Activated naive CD4-positive, alpha-beta T cell treated with anti-CD3 and anti-CD28 coated beads, Interleukin-2, amount 50 U/mL, for 24 hours (primary cell): ENCODE data around the gene PACS1.
"Not testable (repeated sequence)": the region's sequence is repeated elsewhere in the genome, so short reads cannot be mapped to it uniquely, and the experiment has no call there.

Source experiments
- H3K27ac Mint-ChIP-seq: one replicate; pipeline ENCODE4 v1.8.0; 2021; ENCODE audit warnings: mild to moderate bottlenecking, mixed read lengths
- H3K27me3 Mint-ChIP-seq: one replicate; pipeline ENCODE4 v1.8.0; 2021; ENCODE audit warnings: mixed read lengths
- H3K36me3 Mint-ChIP-seq: one replicate; pipeline ENCODE4 v1.8.0; 2021; ENCODE audit warnings: mixed read lengths
- H3K4me1 Mint-ChIP-seq: one replicate; pipeline ENCODE4 v1.8.0; 2021; ENCODE audit warnings: mixed read lengths
- H3K4me3 Mint-ChIP-seq: one replicate; pipeline ENCODE4 v1.8.0; 2021; ENCODE audit warnings: mild to moderate bottlenecking, mixed read lengths
- H3K9me3 Mint-ChIP-seq: one replicate; pipeline ENCODE4 v1.8.0; 2021; ENCODE audit warnings: mixed read lengths

Gene PACS1

DNA sequence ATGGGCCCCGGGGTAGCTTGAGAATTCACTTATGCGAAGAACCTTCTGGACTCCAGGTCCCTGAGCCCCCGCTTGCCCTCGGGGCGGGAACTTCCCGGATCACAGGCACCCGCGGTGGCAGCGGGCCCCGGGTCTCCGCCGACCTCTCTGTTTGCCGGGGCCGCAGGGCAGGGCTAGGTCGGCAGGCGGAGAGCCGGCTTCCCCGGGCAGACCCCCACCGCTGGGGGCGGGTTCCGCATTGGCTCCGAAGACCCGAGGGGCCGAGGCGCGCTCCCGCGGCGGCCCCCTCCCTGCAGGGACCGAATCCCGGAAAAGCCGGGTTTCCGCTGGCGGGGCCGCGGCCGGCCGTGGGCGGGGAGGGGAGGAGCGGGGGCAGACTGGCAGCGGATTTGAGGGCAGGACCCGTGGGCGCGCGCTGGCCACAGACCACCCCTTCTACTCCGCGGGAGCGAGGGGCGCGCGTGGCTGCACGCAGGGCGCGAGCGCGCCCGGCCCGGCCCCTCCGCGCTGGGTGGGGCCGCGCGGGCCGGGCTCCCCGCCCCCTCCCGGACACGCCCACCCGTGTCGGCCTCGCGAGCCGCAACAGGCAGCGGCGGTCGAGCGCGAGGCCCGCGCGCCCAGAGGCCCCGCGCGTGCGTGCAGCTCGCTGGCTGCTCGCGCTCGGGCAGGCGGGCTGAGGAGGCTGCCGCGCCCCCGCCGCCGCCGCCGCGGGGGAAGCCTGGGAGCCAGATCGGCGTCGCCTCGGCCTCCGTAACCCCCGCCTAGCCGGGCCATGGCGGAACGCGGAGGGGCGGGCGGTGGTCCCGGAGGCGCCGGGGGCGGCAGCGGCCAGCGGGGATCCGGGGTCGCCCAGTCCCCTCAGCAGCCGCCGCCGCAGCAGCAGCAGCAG is at the start of gene PACS1:
PACS1 (plus strand) TSS at position 558 of the 889 bp plus-strand sequence; CDS start at position 773, 215 bp downstream.
- Mint-ChIP-seq H3K4me3 (peak within 1 kb of the TSS; percentile 94), H3K9me3 (no peaks in the 10 kb centered on the region), H3K4me1 (peaks cover 74% of the 10 kb centered on the region), H3K27me3 (no peaks in the 10 kb centered on the region), H3K36me3 (peaks cover 21% of the 10 kb centered on the region), H3K27ac (peak within 1 kb of the TSS; percentile 94)

DNA sequence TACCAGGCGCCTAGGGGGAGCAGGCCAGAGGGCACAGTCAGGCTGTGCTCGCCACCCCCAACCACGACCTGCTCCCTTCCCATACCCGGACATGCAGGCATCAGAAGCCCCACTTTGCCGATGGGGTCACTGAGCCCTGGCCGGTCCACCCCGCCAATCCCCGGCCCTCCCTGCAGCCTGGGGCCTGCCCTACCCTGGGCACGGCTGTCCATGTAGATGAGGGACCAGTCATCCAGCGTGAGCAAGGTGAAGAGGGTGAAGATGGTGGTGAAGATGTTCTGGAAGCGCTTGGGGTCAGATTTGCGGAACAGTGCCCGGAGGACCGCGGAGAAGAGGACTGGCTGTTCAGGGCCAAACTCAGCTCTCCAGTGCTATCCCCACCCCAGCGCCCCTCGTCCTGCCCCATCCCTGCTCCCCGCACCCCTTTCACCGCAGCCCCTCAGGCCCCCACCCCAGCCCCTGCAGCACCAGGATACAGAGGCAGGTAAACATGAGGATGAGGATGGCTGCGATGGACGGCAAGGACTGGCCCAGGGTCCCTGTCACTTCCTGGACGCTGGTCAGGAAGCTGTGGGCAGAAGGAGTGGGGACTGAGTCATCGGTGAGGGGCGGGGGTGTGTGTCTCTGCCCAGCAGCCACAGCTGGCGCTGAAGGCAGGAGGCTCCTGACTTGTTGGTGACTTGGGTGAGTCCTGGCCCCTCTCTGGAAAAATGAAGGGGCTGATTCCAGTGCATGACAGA is 49.3 kb upstream of the PACS1 start:
- Mint-ChIP-seq H3K27ac (no peak overlapping the region), H3K4me1 (peaks cover 13% of the 10 kb centered on the region)

DNA sequence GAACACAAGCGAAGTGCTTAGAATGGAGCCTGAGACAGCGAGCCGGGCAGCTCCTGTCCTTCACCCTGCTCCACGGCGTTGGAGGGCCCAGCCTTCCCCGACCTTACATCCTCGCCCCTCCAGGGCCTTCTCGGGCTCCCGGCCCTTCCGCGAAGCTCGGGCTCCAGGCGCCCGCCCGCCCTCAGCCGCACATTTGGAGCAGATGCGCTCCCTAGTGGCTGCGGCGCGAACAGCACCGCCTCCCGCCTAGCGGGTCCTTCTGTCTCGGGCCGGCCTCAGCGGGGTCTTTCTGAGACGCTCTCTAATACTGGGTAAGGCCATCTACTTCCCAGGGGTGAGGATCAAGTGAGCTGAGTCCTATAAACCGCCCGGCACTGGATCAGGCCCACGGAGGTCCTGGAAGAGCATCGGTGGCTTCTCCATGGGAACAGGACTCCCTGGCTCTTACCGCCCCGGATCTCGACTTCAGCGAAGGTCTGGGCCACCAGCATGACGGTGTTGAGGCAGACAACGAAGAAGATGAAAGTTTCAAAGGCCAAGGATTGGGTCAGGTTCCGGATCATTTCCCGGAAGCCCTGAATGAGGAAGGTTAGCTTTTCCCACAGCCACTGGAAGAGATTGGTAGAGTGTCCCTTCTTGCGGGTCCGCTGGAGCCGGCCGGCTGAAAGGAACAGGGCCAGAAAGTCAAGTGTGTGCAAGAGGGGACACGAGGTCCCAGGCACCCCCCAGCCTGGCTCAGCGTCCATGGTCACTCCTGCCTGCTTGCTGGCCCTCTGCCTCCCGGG is 47.5 kb upstream of the PACS1 start:
- H3K9me3 Mint-ChIP-seq: no peaks in the 10 kb centered on the region
- peaks cover 7% of the 10 kb centered on the region for H3K4me1 Mint-ChIP-seq
- H3K27me3 Mint-ChIP-seq: peaks cover 3% of the 10 kb centered on the region
- H3K36me3 Mint-ChIP-seq: no peaks in the 10 kb centered on the region
- peak overlapping the region; percentile 51 for H3K4me3 Mint-ChIP-seq
- H3K27ac Mint-ChIP-seq: peak overlapping the region; percentile 82

More for the DNA sequence above, 49.3 kb upstream of the PACS1 start:
- H3K9me3 Mint-ChIP-seq: no peaks in the 10 kb centered on the region
- no peak overlapping the region for H3K4me3 Mint-ChIP-seq
- no peaks in the 10 kb centered on the region for H3K36me3 Mint-ChIP-seq
- peaks cover 3% of the 10 kb centered on the region for H3K27me3 Mint-ChIP-seq

DNA sequence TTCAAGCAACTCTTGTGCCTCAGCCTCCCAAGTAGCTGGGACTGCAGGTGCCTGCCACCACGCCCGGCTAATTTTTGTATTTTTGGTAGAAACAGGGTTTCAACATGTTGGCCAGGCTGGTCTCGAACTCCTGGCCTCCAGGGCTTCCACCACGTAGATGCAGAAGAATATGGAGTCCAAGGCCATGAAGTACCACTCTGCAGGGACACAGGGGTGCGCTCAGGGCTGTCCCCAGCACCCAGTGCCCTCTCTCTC is 47.0 kb upstream of the PACS1 start:
- H3K36me3 Mint-ChIP-seq, H3K4me3 Mint-ChIP-seq, H3K4me1 Mint-ChIP-seq, H3K27ac Mint-ChIP-seq, H3K27me3 Mint-ChIP-seq, H3K9me3 Mint-ChIP-seq: not testable (repeated sequence)

DNA sequence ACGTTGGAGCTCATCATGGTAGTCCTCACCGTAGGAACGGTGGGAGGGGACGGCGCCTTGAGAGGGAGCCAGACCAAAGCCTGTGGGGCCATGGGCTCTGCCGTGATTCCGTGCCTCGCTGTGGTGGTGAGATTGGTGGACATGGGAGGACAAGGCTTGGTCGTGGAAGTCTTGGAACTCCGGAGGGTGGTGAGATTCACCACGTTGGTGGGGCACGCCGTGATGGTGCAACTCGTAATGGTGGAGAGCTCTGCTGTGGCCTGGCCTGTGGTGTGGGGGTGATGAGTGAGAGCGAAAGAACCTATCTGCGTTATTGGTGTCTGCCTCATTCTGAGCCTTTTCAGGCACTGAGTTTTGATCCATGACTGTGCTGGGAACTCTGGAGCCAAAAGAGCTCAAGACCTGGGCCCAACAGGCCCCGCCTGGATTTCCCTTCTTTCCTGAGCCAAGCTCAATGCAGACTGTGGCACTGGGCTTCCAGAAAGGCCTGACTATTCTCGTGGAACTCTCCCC is 44.0 kb upstream of the PACS1 start, which contains the start of gene CATSPER1:
CATSPER1 (minus strand) TSS at position 463 of the 513 bp plus-strand sequence; CDS start at position 363, 100 bp downstream.
- Mint-ChIP-seq H3K27ac (peak within 1 kb of the TSS; percentile 60), H3K36me3 (no peaks in the 10 kb centered on the region), H3K4me1 (peaks cover 5% of the 10 kb centered on the region), H3K4me3 (no peak within 1 kb of the TSS), H3K9me3 (no peaks in the 10 kb centered on the region), H3K27me3 (peaks cover 3% of the 10 kb centered on the region)

DNA sequence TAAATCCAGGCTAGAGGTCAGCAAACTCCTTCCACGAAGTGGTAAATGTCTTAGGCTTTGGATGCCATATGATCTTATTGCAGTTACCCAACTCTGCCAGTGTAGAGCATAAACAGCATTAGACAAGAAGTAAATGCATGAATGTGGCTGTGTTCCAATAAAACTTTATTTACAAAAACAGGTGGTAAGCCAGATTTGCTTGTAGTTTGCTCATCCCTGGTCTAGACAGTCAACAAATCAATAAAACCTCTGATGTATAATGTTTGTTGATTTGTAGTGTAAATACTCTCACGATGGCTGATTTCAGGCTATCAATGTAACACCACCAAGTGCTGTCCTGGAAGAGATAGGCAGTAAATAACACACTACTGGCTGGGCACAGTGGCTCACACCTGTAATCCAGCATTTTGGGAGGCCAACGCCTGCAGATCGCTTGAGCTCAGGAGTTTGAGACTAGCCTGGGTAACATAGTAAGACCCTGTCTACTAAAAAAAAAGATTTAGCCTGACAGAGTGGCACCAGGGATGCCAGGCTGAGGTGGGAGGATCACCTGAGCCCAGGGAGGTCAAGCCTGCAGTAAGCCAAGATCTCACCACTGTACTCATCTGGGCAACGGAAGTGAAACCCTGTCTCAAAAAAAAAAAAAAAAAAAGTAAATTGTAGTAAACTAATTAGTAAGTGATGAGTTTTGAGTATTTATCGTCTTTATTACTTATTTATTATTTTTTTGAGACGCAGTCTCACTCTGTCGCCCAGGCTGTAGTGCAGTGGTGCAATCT is 36.9 kb upstream of the PACS1 start:
- H3K9me3 Mint-ChIP-seq: no peaks in the 10 kb centered on the region
- H3K36me3 Mint-ChIP-seq: no peaks in the 10 kb centered on the region
- H3K27ac Mint-ChIP-seq: no peak overlapping the region
- no peaks in the 10 kb centered on the region for H3K4me1 Mint-ChIP-seq
- no peaks in the 10 kb centered on the region for H3K27me3 Mint-ChIP-seq
- no peak overlapping the region for H3K4me3 Mint-ChIP-seq

DNA sequence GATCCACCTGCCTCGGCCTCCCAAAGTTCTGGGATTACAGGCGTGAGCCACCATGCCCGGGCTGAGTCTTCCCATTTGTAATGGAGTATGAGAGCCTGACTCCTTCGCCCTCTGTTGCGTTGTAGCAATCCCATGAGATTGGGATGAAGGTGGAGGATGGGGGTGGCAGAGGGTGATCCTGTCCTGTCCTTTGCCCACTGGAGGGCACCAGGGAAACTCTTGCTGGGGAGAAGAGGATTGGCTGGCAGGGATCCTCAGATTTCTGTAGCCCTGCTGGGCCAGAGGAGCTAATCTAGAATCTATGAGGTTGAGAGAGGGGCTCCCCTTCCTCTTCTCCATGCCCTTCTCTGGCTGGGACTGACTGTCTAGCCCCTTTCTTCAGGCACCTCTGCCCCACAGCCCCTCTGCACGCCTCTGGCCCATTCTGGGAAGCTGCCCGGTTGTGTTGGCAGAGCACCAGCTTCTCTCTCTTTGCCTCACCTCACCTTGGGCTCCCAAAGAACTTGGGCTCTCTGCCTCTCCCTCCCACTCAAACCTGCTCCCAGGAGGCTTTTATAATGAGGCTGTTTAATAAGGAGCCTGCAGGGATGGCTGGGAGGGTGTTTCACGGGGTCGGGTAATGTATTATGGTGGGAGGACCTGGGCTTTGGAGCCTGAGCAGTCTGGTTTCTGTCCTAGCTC is 34.3 kb upstream of the PACS1 start:
- Mint-ChIP-seq H3K27ac (no peak overlapping the region), H3K36me3 (no peaks in the 10 kb centered on the region), H3K9me3 (no peaks in the 10 kb centered on the region), H3K4me1 (no peaks in the 10 kb centered on the region), H3K4me3 (no peak overlapping the region), H3K27me3 (no peaks in the 10 kb centered on the region)

DNA sequence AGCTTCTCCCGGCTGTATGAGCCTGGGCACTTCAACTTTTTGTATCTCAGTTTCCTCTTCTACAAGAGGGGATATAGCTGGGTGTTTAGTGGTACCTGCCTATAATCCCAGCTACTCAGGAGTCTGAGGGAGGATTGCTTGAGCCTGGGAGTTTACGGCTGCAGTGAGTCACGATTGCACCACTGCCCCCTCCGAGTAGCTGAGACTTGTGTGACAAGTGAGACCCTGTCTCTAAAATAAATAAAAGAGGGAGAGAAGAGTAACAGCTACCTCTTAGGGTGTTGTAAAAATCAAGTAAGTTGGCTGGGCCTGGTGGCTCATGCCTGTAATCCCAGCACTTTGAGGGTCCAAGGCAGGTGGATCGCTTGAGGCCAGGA is 33.8 kb upstream of the PACS1 start:
- Mint-ChIP-seq H3K27me3 (no peaks in the 10 kb centered on the region), H3K4me1 (no peaks in the 10 kb centered on the region), H3K4me3 (no peak overlapping the region), H3K36me3 (no peaks in the 10 kb centered on the region), H3K9me3 (no peaks in the 10 kb centered on the region), H3K27ac (no peak overlapping the region)

DNA sequence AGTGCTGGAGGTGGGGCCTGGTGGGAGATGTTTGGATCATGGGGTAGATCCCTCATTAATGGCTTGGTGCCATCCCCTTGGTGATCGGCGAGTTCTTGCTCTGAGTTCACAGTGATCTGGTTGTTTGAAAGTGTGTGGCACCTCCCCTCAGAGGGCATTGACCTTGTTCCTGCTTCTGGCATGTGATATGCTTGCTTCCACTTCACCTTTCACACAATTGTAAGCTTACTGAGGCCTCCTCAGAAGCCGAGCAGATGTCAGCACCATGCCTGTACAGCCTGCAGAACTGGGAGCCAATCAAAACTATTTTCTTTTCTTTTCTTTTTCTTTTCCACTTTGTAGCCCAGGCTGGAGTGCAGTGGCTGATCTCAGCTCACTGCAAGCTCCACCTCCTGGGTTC is 32.7 kb upstream of the PACS1 start:
- Mint-ChIP-seq H3K36me3 (no peaks in the 10 kb centered on the region), H3K27me3 (no peaks in the 10 kb centered on the region), H3K9me3 (no peaks in the 10 kb centered on the region), H3K27ac (no peak overlapping the region), H3K4me3 (no peak overlapping the region), H3K4me1 (no peaks in the 10 kb centered on the region)

DNA sequence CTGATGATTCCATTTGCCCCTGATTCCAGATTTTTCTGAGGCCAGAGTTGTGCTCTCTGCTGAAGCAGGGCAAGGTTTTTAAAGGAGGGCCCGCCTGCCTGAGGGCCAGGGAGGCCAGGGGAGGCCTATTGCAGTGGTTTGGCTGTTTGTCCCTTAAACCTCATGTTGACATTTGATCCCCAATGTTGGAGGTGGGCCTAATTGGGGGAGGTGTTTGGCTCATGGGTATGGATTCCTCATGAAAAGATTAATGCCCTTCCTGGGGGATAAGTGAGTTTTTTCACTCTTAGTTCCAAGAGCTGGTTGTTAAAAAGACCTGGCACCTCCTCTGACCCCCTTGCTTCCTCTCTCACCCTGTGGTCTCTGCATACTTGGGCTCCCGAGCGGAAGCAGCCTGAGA is 30.3 kb upstream of the PACS1 start:
- no peaks in the 10 kb centered on the region for H3K36me3 Mint-ChIP-seq
- peaks cover 4% of the 10 kb centered on the region for H3K4me1 Mint-ChIP-seq
- H3K27ac Mint-ChIP-seq: no peak overlapping the region
- no peak overlapping the region for H3K4me3 Mint-ChIP-seq
- H3K9me3 Mint-ChIP-seq: no peaks in the 10 kb centered on the region
- H3K27me3 Mint-ChIP-seq: no peaks in the 10 kb centered on the region

DNA sequence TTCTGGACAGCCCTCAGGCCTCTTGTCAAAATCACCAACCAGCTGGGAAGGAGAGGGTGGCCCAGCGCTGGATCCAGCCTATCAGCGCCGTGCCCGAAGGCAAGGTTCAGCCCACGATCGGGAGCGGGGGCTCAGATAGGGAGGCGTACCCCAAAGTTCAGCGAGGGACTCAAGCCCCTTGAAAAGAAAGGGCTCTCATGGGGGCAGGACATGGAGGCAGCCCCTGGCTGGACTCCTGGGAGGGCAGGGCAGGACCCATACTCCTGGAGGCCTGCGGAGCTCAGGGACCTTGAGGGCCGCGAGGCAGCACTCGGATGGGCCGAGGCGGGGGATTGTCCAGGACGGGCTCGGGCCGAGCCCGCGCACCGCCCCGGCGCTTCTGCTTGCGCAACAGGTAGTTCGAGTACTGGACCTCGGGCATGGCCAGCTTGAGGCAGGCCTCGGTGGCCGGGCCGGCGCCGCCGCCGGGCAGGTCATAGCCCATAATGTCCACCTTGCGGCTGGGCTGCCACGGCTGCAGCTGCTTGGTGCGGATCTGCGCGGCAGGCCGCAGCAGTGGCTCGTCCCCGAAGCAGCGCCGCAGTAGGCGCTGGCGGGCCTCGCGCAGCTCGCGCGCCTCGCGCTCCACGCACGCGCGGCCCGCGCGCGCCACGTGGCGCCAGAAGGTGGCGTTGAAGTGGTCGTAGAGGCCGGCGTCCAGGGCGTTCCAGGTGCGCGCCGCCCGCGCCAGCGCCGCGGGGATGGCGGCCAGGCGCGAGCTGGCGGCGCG is 27.7 kb upstream of the PACS1 start:
- no peak overlapping the region for H3K27ac Mint-ChIP-seq
- no peaks in the 10 kb centered on the region for H3K9me3 Mint-ChIP-seq
- H3K36me3 Mint-ChIP-seq: no peaks in the 10 kb centered on the region

DNA sequence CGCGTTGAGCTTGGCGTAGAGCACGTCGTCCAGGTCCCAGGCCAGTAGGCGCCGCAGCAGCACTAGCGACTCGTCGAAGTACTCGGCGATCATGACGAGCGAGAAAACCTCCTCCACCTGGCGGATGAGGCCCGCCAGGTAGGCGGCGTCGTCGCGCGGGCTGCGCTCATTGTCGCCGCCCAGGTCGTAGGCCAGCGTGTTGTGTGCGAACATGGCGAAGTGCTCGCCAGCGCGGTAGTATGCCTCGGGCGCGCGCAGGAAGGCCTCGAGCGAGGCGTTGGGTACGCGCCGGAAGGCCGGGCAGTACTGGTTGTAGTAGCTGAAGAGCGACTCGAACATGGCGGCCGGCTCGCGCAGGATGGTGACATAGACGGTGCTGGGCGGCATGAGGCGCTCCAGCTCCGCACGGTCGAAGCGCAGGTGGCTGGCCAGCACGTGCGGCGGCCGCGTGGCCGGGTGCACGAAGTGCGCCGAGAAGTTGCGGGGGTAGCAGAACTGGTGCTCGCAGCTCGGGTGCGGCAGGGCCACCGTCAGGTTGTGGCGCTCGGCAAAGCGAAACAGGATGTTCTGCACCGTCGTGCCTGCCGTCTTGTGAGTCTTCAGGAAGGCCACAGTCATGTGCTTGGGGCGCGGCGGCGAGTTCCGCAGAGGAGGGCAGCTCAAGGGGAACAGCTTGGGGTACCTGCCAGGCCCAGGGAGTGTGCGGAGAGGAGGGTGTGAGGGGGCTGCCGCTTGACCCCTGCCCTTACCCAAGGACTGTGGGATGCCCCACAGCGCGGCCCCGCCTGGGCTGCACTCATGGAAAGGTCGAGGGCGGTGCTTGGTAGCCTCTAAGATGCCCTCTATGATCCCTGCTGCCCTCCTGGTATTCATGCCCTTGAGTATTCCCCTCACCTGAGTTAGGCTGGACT is 26.8 kb upstream of the PACS1 start:
- Mint-ChIP-seq H3K27ac (no peak overlapping the region), H3K9me3 (no peaks in the 10 kb centered on the region), H3K4me3 (no peak overlapping the region), H3K36me3 (no peaks in the 10 kb centered on the region), H3K27me3 (no peaks in the 10 kb centered on the region), H3K4me1 (peaks cover 15% of the 10 kb centered on the region)

More for the DNA sequence above, 27.7 kb upstream of the PACS1 start:
- peaks cover 15% of the 10 kb centered on the region for H3K4me1 Mint-ChIP-seq
- H3K27me3 Mint-ChIP-seq: no peaks in the 10 kb centered on the region
- no peak overlapping the region for H3K4me3 Mint-ChIP-seq

DNA sequence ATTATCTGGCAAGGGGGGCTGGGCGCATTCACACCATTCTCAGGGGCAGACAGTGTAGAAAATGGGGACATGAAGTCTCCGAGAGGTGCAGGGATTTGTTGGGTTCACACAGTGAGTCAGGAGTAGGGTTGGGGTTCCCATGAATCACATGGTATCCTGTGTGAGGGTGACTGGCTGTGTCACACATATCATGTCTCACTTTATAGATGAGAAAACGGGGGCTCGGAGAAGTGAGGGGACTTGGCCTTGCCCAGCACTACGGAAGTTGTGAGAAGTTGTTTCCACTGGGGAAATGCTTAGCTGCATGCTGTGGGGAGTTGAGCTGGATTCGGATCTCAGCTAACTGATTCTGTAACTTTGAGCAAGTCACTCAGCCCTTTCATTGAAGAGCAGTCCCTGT is 25.3 kb upstream of the PACS1 start:
- H3K27me3 Mint-ChIP-seq: no peaks in the 10 kb centered on the region
- no peaks in the 10 kb centered on the region for H3K9me3 Mint-ChIP-seq
- no peak overlapping the region for H3K4me3 Mint-ChIP-seq
- no peaks in the 10 kb centered on the region for H3K36me3 Mint-ChIP-seq
- peak overlapping the region; percentile 83 for H3K27ac Mint-ChIP-seq
- H3K4me1 Mint-ChIP-seq: peaks cover 18% of the 10 kb centered on the region
